Thyroid gland (tissue), 4 donors: Measurements from ENCODE around the gene MPL. TPM values are rescaled to one million over a fixed set of nuclear protein-coding genes. Genes with fewer than 3 reads are reported as not detected.

Experiments
- DNase-seq, 2 donors: peaks; one replicate each; pipeline ENCODE4 v3.0.0-alpha.2; 2019
- H3K27ac ChIP-seq, 3 donors: fragments of 200-600 bp; sonication (generic); 1 replicate in 2 of 3; 2 replicates in 1 of 3; pipeline ENCODE4 v1.5.1; 2016 to 2019; ENCODE audit warnings: mild to moderate bottlenecking in 1 of 3, moderate library complexity in 1 of 3
- H3K27me3 ChIP-seq: fragments of 200-600 bp; sonication (generic); one replicate; pipeline ENCODE4 v1.5.1; 2019
- H3K36me3 ChIP-seq, 2 donors: fragments of 200-600 bp; sonication (generic); one replicate each; pipeline ENCODE4 v1.5.1; 2016 to 2019
- H3K4me1 ChIP-seq, 2 donors: fragments of 200-600 bp; sonication (generic); one replicate each; pipeline ENCODE4 v1.5.1; 2017 to 2019
- H3K4me3 ChIP-seq, 3 donors: fragments of 200-600 bp; sonication (generic); replicated peaks in 1 of 3; 1 replicate in 2 of 3; 2 replicates in 1 of 3; pipeline ENCODE4 v1.5.1; 2016; ENCODE audit warnings: mild to moderate bottlenecking in 1 of 3
- H3K9me3 ChIP-seq: fragments of 200-600 bp; sonication (generic); one replicate; pipeline ENCODE4 v1.5.1; 2017
- POLR2A ChIP-seq, 2 donors: fragments of 450-650 bp; IDR thresholded peaks; one replicate each; pipeline ENCODE4 v1.6.1; 2017; ENCODE audit warnings: antibody characterized with exemption in 2 of 2, mild to moderate bottlenecking in 2 of 2, moderate library complexity in 1 of 2
- WGBS, 2 donors: methylation state at CpG; one replicate each; pipeline ENCODE4 v1.1.5; 2017; 5-methylcytosine and 5-hydroxymethylcytosine counted together
- intact Hi-C: fragments of 100-400 bp; cut with DNase I; formaldehyde crosslinking; loops from one replicate; pipeline ENCODE4 v1.15.1; 2023
- total RNA-seq, 4 donors: library from RNA; depleted of rRNA; stranded (reverse); fragments of >200 nt; gene quantifications; one replicate each; pipeline ENCODE4 v1.2.3, GENCODE V29; 2016
- TF ChIP-seq, protein P1 (sequence below), 6 experiments: fragments of 200-600 bp in 3 of 6; fragments of 450-650 bp in 3 of 6; sonication (generic) in 3 of 6; IDR thresholded peaks; one replicate each; pipeline ENCODE4 v1.5.1; 2016 to 2019; ENCODE audit warnings: antibody characterized with exemption in 6 of 6, mild to moderate bottlenecking in 2 of 6, inconsistent platforms in 1 of 6, moderate library complexity in 1 of 6

MPL gene
- total RNA-seq, 4 donors from 2014 or later, result 0.22 to 0.29 TPM; not detected in 2

DNA sequence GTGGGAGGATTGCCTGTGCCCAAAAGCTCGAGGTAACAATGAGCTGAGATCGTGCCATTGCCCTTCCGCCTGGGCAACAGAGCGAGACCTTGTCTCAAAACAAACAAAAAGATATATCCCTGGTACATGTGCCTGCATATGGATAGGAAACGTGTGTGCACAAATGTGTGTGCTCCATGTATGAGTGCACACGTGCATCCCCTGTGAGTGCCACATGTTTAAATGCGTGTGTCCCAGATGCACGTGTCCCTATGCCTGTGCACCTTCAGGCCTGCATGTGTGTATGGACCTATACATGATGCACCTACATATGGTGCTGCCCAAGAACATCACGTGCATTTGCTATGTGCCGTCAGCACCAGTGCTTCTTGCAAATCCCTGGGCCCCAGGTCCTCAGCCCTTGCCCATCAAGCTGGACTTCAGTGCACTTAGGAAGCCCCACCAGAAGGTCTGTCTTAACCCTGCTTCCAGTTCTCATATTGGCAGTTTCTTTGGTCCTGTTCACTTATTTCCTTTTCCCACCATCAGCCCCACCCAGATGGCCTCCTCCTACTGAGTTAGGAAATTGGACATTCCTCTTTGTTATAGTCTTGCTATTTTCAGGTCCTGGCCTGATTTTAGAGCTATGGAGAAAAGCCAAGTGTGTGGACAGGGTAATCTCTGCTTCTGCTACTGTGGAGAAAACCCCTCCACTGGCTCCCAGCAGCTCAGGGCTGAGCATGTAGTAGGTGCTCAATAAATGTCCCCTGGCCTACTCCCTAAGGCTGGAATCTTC is 21.5 kb upstream of the MPL start:
- TF ChIP-seq POLR2A (IDR thresholded peaks at IDR 0.05), result no peak
- TF ChIP-seq, protein P1, sequence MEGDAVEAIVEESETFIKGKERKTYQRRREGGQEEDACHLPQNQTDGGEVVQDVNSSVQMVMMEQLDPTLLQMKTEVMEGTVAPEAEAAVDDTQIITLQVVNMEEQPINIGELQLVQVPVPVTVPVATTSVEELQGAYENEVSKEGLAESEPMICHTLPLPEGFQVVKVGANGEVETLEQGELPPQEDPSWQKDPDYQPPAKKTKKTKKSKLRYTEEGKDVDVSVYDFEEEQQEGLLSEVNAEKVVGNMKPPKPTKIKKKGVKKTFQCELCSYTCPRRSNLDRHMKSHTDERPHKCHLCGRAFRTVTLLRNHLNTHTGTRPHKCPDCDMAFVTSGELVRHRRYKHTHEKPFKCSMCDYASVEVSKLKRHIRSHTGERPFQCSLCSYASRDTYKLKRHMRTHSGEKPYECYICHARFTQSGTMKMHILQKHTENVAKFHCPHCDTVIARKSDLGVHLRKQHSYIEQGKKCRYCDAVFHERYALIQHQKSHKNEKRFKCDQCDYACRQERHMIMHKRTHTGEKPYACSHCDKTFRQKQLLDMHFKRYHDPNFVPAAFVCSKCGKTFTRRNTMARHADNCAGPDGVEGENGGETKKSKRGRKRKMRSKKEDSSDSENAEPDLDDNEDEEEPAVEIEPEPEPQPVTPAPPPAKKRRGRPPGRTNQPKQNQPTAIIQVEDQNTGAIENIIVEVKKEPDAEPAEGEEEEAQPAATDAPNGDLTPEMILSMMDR (IDR thresholded peaks at IDR 0.05), result no peak
- no peaks in the 10 kb centered on the region for H3K27me3 ChIP-seq
- peaks cover 0 to 4% of the 10 kb centered on the region in 2 donors for H3K36me3 ChIP-seq
- H3K4me3 ChIP-seq, result no peak overlapping the region
- no peak for DNase-seq
- H3K4me1 ChIP-seq, result peaks cover 0 to 4% of the 10 kb centered on the region in 2 donors
- H3K9me3 ChIP-seq, result no peaks in the 10 kb centered on the region
- WGBS, 2 donors, result 89% methylated on average over 9 to 10 of the region's 10 CpGs
- intact Hi-C loops, result no loop called here
- H3K27ac ChIP-seq, result no peak overlapping the region

GRCh38 chr1:43316738-43317520 is 20.7 kb upstream of the MPL start:
- H3K36me3 ChIP-seq, result peaks cover 0 to 4% of the 10 kb centered on the region in 2 donors
- 91 to 94% methylated on average over 15 to 16 of the region's 16 CpGs for WGBS, 2 donors
- no peak for DNase-seq
- peaks cover 0 to 4% of the 10 kb centered on the region in 2 donors for H3K4me1 ChIP-seq
- no peak overlapping the region for H3K27ac ChIP-seq
- no peak overlapping the region for H3K4me3 ChIP-seq
- intact Hi-C loops, result no loop called here
- H3K9me3 ChIP-seq, result no peaks in the 10 kb centered on the region
- TF ChIP-seq POLR2A (IDR thresholded peaks at IDR 0.05), result no peak
- TF ChIP-seq, protein P1 (IDR thresholded peaks at IDR 0.05), result no peak
- no peaks in the 10 kb centered on the region for H3K27me3 ChIP-seq

DNA sequence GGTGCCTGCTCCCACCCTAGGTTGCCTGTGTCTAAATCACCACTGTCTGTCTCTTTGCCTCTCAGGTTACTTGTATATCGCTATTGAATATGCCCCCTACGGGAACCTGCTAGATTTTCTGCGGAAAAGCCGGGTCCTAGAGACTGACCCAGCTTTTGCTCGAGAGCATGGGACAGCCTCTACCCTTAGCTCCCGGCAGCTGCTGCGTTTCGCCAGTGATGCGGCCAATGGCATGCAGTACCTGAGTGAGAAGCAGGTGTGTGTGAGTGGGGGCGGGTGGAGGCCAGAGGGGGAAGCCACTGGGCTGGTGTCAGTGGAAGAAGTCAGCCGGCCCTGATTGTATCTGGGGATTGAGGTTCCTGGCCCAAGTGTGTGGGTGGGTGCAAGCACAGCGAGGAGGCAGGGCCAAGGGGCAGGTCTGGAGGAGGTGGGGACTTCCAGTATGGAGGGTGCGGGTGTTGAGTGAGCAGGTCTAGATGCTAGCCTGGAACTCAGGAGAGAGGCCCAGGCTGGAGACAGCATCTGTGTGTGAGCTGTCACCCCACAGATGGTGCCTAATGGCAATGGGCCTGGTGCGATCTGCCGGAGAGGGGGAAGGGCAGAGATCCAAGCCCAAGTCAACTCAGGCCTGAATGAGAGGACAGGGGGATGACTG is 19.7 kb upstream of the MPL start:
- H3K27me3 ChIP-seq, result no peaks in the 10 kb centered on the region
- TF ChIP-seq, protein P1 (IDR thresholded peaks at IDR 0.05), result no peak
- TF ChIP-seq POLR2A (IDR thresholded peaks at IDR 0.05), result no peak
- 83 to 87% methylated on average over 15 of the region's 15 CpGs for WGBS, 2 donors
- no peaks in the 10 kb centered on the region for H3K9me3 ChIP-seq
- intact Hi-C loops, result no loop called here
- peaks cover 0 to 7% of the 10 kb centered on the region in 2 donors for H3K36me3 ChIP-seq
- no peak overlapping the region for H3K27ac ChIP-seq
- peaks cover 0 to 4% of the 10 kb centered on the region in 2 donors for H3K4me1 ChIP-seq
- DNase-seq, result no peak
- H3K4me3 ChIP-seq, result no peak overlapping the region

DNA sequence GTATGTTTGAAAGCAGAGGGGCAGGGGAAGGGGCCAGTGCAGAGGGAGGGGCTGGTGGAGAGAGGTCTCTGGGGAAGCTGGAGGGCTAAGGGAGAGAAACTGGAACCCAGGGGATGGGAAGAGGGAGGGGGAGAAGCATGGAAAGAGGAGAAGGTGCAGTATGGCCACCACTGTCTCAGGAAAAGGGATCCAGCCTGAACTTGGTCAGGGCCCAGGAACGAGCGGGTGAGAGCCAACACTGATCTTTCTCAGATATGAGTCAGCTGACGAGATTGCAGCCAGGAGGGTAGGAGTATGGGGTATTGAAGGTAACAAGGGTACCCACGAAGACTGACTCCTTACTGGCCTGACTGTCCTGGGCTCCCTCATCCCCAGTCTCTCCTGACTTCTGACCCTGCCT is 18.8 kb upstream of the MPL start:
- Histone ChIP-seq H3K27me3 (no peaks in the 10 kb centered on the region), H3K36me3 (peaks cover 0 to 4% of the 10 kb centered on the region in 2 donors), H3K4me1 (peaks cover 0 to 4% of the 10 kb centered on the region in 2 donors), H3K27ac (no peak overlapping the region), H3K4me3 (no peak overlapping the region), H3K9me3 (no peaks in the 10 kb centered on the region)
- TF ChIP-seq, protein P1 (IDR thresholded peaks at IDR 0.05), result no peak
- no peak for TF ChIP-seq POLR2A (IDR thresholded peaks at IDR 0.05)
- intact Hi-C loops, result no loop called here
- no peak for DNase-seq
- 80 to 89% methylated on average over 4 of the region's 4 CpGs for WGBS, 2 donors
